Cerebellar cortex (tissue), 1 donor: ENCODE data around the gene GAB2.

ENCODE experiments used
- DNase-seq: peaks from one replicate; pipeline ENCODE4 v3.0.0-alpha.2; 2015; ENCODE audit warnings: low spot score

The GAB2 gene

DNA sequence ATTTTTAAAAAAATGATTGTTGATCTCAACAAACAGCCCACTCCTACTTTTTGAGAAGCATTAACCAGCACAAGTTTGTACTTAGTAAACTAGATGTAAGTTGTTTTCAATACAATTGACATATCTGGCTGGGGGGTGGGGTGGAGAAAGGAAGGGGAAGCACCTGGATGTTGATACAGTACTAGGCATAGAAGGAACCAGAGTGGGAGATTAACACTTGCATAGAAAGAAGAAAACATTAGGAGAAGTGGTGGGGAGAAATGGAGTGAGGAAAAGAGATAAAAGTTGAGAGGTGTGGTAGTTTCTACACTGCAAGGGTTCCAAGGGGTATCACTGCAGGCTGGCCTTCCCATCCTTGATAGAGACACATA lies 10.6 kb upstream of the GAB2 start:
- DNase-seq = no peak

GRCh38 chr11:78427615-78428265 lies 10.1 kb upstream of the GAB2 start:
- no peak for DNase-seq

DNA sequence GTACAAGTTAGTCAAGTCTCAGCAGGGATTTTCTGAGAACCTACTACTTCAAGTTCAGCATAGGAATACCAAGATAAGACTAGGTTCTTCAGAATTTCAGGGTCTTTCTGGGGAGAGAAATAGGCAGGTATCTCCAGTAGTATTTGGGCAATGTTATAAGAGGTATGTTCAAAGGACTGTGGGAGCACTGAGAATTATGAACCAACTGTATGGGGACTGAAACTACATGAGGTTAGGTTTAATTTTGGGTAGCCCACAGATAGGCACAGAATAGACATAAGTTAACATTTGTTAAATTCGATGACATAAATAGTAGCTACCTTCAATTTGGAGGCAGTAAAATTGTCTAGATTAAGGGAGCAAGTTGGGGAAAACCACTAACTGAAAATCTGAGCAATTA lies 9.2 kb upstream of the GAB2 start:
- no peak for DNase-seq

GRCh38 chr11:78425399-78426070 lies 7.9 kb upstream of the GAB2 start:
- DNase-seq = no peak

DNA sequence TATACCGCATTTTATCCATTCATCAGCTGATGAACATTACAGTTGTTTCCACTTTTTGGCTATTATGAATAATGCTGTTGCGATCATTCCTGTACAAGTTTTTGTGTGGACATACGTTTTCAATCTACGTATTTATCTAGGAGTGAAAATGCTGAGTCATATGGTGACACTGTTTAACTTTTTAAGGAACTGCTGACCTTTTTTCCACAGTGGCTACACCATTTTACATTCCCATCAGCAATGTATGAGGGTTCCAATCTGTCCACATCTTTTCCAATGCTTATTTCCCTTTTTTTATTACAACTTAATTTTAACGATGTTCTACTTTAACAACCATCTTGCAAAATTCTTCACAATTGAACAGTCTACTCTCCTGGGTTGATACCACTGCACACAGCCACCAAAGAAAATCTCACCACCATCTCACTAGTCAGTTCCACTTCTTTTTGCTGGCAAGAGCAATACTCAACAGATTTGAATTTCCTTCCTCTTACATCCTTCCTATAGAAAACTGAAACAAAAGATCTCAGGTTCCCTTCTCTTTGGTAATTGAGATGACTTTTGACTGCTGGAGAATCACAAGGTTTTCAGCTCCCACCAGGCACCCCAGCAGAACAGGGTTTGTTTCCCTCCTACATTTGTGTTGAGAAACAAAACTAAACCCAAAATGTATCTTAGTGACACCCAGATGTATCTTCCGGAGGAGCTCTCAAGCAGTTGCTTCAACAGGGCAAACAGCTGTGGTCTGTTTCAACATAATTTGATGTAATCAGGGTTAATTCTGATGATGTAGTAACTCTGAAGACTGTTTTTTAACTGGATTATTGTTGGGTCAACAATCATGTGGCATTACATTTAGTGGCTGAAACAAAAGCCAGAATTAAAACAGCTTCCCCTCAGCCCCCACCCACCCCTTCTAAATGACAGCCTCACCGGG lies 7.0 kb upstream of the GAB2 start:
- DNase-seq = no peak

- DNase-seq = no peak
Measured at GRCh38 chr11:78423241-78423640, 5.6 kb upstream of the GAB2 start.

DNA sequence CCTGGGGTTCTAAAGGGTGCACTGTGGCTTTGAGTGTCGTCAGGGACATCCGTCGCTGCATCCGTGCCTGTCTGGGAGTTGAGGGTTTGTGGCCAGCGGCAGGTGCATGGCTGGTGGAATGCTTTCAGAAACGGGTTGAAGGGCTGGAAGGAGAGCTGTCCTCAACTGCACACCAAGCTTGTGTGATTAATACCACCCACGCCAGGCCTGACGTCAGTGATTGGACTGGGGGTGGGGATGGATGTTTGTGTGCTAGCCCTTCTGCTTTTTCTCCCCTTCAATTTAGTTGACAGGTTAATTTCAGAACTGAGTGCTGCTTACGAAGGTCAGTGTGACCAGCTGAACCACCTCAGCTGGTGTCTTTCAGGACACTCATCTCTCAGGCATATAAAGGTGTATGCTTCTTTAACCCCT lies 3.2 kb upstream of the GAB2 start:
- no peak for DNase-seq

GRCh38 chr11:78420255-78420764 lies 2.7 kb upstream of the GAB2 start:
- DNase-seq = peak; percentile 67

DNA sequence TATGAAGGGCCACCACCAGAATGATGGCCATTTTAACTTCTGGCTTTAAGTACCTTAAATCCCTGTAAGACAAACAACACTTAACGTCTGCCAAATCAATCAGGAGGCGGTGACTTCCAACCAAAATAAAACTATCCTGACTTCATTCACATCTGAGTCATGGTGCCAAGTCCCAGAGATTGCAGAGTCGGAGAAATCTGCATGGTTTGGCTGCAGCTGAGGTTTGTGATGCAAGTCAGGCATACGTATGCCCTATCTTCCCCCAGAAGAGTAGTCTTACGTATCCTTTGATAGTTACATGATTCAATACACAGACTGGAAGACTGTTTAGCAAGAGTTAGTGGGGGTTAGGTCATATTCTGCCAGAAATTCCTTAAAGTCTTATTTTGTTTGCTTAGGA lies 1.7 kb upstream of the GAB2 start:
- no peak for DNase-seq

DNA sequence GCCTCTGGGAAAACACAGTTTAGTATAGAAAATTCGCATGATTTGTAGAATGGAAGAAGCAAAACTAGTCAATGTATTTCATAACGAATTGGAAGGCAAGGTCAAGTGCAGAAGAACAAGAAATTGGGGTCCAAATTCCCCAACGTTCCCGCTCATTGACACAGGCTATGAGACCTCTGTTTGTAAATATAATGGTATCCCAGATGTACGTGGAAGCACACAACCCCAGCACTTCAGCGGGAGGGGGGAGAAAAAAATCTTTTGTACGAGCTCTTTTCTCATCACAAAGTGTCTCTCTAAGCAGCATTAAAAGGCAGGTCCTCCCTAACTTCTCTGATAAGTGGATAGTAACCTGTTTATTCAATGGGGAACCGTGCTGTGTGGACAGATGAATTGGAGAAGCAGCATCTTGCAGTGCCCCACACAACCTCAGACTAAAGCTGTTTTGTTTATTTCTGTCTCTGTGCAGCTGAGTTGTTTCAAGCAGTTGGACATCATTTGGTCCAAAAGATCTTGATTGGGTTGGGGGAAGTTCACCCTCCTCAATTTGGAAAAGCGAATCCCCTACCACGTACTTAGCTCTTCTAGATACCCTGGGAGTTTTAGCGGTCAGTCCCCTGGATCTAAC lies 1.1 kb upstream of the GAB2 start:
- DNase-seq = no peak

- peak; percentile 55 for DNase-seq
Measured at GRCh38 chr11:78417888-78418583, 416 bp upstream of the GAB2 start.

- peak; percentile 79 for DNase-seq
Measured at GRCh38 chr11:78416285-78417174, 1.1 kb downstream of the GAB2 start.

DNA sequence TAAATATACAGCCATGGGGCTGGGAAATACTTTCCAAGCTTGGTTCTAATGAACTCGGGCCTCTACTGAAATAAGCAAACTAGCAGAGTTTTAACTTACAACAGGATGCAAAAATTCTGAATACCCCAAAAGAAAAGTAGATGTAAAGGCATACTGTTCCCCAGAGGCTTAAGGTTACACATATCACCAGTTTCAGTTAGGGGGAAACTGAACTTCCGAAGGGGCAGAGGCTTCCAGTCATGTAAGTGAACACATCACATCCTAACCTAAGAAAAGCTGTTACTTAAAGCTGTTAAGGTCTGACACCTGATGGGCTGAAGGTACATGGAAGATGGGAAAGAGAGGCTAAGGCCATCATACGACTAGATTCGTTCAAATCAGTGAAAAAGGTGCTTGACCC lies 2.3 kb downstream of the GAB2 start:
- DNase-seq = peak; percentile 16

DNA sequence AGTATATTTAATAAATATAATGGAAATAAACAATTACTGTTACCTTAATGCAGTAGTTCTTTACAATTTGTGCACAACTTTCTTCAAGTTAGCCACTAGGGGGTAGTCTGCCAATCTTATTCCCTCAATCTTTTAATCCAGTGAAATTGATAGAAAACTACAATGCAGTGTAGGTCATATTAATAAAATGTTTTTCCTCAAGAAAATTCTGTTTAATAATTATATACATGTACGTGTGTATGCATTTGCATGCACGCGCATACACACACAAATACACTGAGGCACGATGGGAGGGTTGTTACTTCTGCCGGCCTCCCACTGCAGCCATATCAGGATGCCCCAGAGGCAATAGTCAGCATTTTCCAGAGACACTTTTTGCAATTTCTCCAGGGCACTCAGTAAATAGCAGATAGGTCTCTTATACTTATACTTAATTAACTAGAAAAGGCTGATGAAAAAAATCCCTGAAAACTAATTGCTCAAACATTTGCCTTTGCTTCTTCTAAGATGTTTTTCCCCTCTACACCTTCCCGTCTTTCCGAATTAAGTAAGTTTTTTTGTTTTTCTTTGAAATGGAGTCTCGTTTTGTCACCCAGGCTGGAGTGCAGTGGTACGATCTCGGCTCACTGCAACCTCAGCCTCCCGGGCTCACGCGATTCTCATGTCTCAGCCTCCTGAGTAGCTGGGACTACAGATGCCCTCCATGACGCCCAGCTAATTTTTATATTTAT lies 3.1 kb downstream of the GAB2 start:
- peak; percentile 36 for DNase-seq

DNA sequence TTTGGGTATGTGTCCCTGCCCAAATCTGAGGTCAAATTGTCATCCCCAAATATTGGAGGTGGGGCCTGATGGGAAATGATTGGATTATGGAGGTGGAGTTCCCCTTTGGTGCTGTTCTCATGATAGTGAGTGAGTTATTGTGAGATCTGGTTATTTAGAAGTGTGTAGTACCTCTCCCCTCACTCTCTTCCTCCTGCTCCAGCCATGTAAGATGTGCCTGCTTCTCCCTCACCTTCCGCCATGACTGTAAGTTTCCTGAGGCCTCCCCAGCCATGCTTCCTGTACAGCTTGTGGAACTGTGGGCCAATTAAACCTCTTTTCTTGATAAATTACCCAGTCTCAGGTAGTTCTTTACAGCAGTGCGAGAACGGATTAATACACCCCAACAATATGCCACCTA lies 9.0 kb downstream of the GAB2 start:
- no peak for DNase-seq

GRCh38 chr11:78406568-78407196 lies 10.9 kb downstream of the GAB2 start:
- DNase-seq = no peak

DNA sequence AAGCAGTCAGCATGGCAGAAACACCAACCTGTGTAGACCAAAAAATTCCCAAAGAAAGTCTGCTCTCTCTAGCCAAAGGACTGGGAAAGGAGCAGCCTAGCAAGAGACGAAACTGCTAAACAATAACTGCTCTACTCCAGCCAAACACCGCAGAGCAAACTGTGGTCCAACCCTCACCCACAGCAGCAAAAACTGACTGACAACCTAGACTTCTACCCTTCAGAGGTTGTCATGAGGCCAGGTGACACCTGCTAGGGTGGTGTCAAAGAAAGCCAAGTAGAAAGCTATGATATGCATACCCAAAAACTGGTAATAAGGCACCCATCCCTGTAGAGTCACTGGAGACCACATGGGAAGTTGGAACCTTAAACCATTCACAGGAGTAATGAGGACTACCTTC lies 11.8 kb downstream of the GAB2 start:
- no peak for DNase-seq

GRCh38 chr11:78403781-78404180 lies 13.8 kb downstream of the GAB2 start:
- no peak for DNase-seq

GRCh38 chr11:78402847-78403246 lies 14.8 kb downstream of the GAB2 start:
- DNase-seq = no peak
